ENCODE results near the gene KANSL1L. TPM values are rescaled to one million over a fixed set of nuclear protein-coding genes. Genes with fewer than 3 reads are reported as not detected.
"Not testable (repeated sequence)": the region's sequence is repeated elsewhere in the genome, so short reads cannot be mapped to it uniquely, and the experiment has no call there.

KANSL1L gene
- total RNA-seq, 4 donors from 2014 or later, result 20.6 to 36.0 (median 27.7) TPM

- no peak for TF ChIP-seq POLR2A (IDR thresholded peaks at IDR 0.05)
- intact Hi-C loops (cut with DNase I; ENCODE audit: low total_unique reads), result loop anchor here (5.0 kb wide), 1 partner anchor 218 kb away; no protein-coding TSS in a partner anchor
- 19 to 30% methylated on average over 8 of the region's 8 CpGs for WGBS, 2 donors
- H3K4me3 ChIP-seq (ENCODE audit: low read depth, poor library complexity, severe bottlenecking), result no peak overlapping the region
- no peak for DNase-seq (ENCODE audit: low spot score in 2 of 2)
Observed at GRCh38 chr2:210195101-210195852, 24.1 kb upstream of the KANSL1L start.

- no peak for DNase-seq (ENCODE audit: low spot score in 2 of 2)
- H3K4me3 ChIP-seq (ENCODE audit: low read depth, poor library complexity, severe bottlenecking), result no peak overlapping the region
- TF ChIP-seq CTCF (IDR thresholded peaks at IDR 0.05) (no peak), POLR2A (IDR thresholded peaks at IDR 0.05) (no peak)
- intact Hi-C loops (cut with DNase I; ENCODE audit: low total_unique reads), result no loop called here
- WGBS, 2 donors, result 83 to 88% methylated on average over 4 of the region's 4 CpGs
Observed at GRCh38 chr2:210190345-210190744, 19.1 kb upstream of the KANSL1L start.

- intact Hi-C loops (cut with DNase I; ENCODE audit: low total_unique reads), result no loop called here
- 44 to 60% methylated on average over 1 of the region's 1 CpG for WGBS, 2 donors
- H3K4me3 ChIP-seq (ENCODE audit: low read depth, poor library complexity, severe bottlenecking), result no peak overlapping the region
- TF ChIP-seq CTCF (IDR thresholded peaks at IDR 0.05), result no peak
- TF ChIP-seq POLR2A (IDR thresholded peaks at IDR 0.05), result no peak
- DNase-seq (ENCODE audit: low spot score in 2 of 2), result no peak
Observed at GRCh38 chr2:210189452-210190138, 18.4 kb upstream of the KANSL1L start.

- intact Hi-C loops (cut with DNase I; ENCODE audit: low total_unique reads), result no loop called here
- no peak for TF ChIP-seq POLR2A (IDR thresholded peaks at IDR 0.05)
- TF ChIP-seq CTCF (IDR thresholded peaks at IDR 0.05), result no peak
- WGBS, 2 donors, result 28 to 39% methylated on average over 2 of the region's 2 CpGs
- DNase-seq (ENCODE audit: low spot score in 2 of 2), result no peak
- no peak overlapping the region for H3K4me3 ChIP-seq (ENCODE audit: low read depth, poor library complexity, severe bottlenecking)
Observed at GRCh38 chr2:210188755-210189154, 17.5 kb upstream of the KANSL1L start.

GRCh38 chr2:210188190-210188589 lies 17.0 kb upstream of the KANSL1L start:
- intact Hi-C loops (cut with DNase I; ENCODE audit: low total_unique reads), result no loop called here
- 37 to 64% methylated on average over 3 of the region's 3 CpGs for WGBS, 2 donors
- no peak for DNase-seq (ENCODE audit: low spot score in 2 of 2)
- no peak for TF ChIP-seq POLR2A (IDR thresholded peaks at IDR 0.05)
- TF ChIP-seq CTCF (IDR thresholded peaks at IDR 0.05), result no peak
- H3K4me3 ChIP-seq (ENCODE audit: low read depth, poor library complexity, severe bottlenecking), result no peak overlapping the region

- WGBS, 2 donors, result 97 to 100% methylated on average over 1 of the region's 1 CpG
Observed at GRCh38 chr2:210183936-210184335, 12.7 kb upstream of the KANSL1L start.

GRCh38 chr2:210181606-210182088 lies 10.4 kb upstream of the KANSL1L start:
- WGBS, 2 donors, result 58 to 65% methylated on average over 12 of the region's 12 CpGs

More at GRCh38 chr2:210183936-210184335, 12.7 kb upstream of the KANSL1L start:
- H3K4me3 ChIP-seq (ENCODE audit: low read depth, poor library complexity, severe bottlenecking); intact Hi-C loops (cut with DNase I; ENCODE audit: low total_unique reads); DNase-seq (ENCODE audit: low spot score in 2 of 2): not testable (repeated sequence)

GRCh38 chr2:210181033-210181605 lies 9.9 kb upstream of the KANSL1L start:
- intact Hi-C loops (cut with DNase I; ENCODE audit: low total_unique reads); DNase-seq (ENCODE audit: low spot score in 2 of 2); H3K4me3 ChIP-seq (ENCODE audit: low read depth, poor library complexity, severe bottlenecking): not testable (repeated sequence)
- 57 to 61% methylated on average over 3 of the region's 3 CpGs for WGBS, 2 donors

More at GRCh38 chr2:210181606-210182088, 10.4 kb upstream of the KANSL1L start:
- intact Hi-C loops (cut with DNase I; ENCODE audit: low total_unique reads); DNase-seq (ENCODE audit: low spot score in 2 of 2); H3K4me3 ChIP-seq (ENCODE audit: low read depth, poor library complexity, severe bottlenecking): not testable (repeated sequence)
